Smooth muscle cell (in vitro differentiated cells): ENCODE results near the gene F2RL3. TPM values are rescaled to one million over a fixed set of nuclear protein-coding genes. Genes with fewer than 3 reads are reported as not detected.
"Not testable (repeated sequence)": the region's sequence is repeated elsewhere in the genome, so short reads cannot be mapped to it uniquely, and the experiment has no call there.

Source experiments
- DNase-seq: peaks from one replicate; lab custom pipeline; 2025; ENCODE audit not compliant: unreplicated experiment; lab: John Stamatoyannopoulos, UW
- H2AFZ ChIP-seq: fragments of 200-600 bp; sonication (generic); 2 replicates; pipeline ENCODE4 v1.6.0; 2016; ENCODE audit warnings: antibody characterized with exemption, low read depth, mild to moderate bottlenecking
- H3F3A ChIP-seq: fragments of 200-600 bp; sonication (generic); 2 replicates; pipeline ENCODE4 v1.6.0; 2017; ENCODE audit warnings: antibody characterized with exemption, low read depth
- H3K27ac ChIP-seq: fragments of 200-600 bp; sonication (generic); 2 replicates; pipeline ENCODE4 v1.5.1; 2016; ENCODE audit warnings: low read depth, mild to moderate bottlenecking
- H3K27me3 ChIP-seq: fragments of 200-600 bp; sonication (generic); 2 replicates; pipeline ENCODE4 v1.6.1; 2016; ENCODE audit warnings: low read depth, mild to moderate bottlenecking
- H3K36me3 ChIP-seq: fragments of 200-600 bp; sonication (generic); 2 replicates; pipeline ENCODE4 v1.5.1; 2016; ENCODE audit warnings: low read depth
- H3K4me1 ChIP-seq: fragments of 200-600 bp; sonication (generic); 2 replicates; pipeline ENCODE4 v1.5.1; 2016; ENCODE audit warnings: low read depth
- H3K4me2 ChIP-seq: fragments of 200-600 bp; sonication (generic); 2 replicates; pipeline ENCODE4 v1.6.0; 2016; ENCODE audit warnings: mild to moderate bottlenecking
- H3K4me3 ChIP-seq: fragments of 200-600 bp; sonication (generic); 2 replicates; pipeline ENCODE4 v1.5.1; 2016; ENCODE audit warnings: mild to moderate bottlenecking
- H3K79me2 ChIP-seq: fragments of 200-600 bp; sonication (generic); 2 replicates; pipeline ENCODE4 v1.6.0; 2016; ENCODE audit warnings: low read depth, mild to moderate bottlenecking
- H3K9ac ChIP-seq: fragments of 200-600 bp; sonication (generic); 2 replicates; pipeline ENCODE4 v1.6.0; 2016; ENCODE audit warnings: low read depth
- H3K9me3 ChIP-seq: fragments of 200-600 bp; sonication (generic); replicated peaks from 2 replicates; pipeline ENCODE4 v1.5.1; 2016; ENCODE audit warnings: low read depth
- H4K20me1 ChIP-seq: fragments of 200-600 bp; sonication (generic); 2 replicates; pipeline ENCODE4 v1.6.0; 2016; ENCODE audit warnings: low read depth
- CTCF ChIP-seq: fragments of 200-600 bp; sonication (generic); IDR thresholded peaks from 2 replicates; pipeline ENCODE4 v1.5.1; 2017; ENCODE audit warnings: borderline replicate concordance, mild to moderate bottlenecking, antibody characterized with exemption; ENCODE audit not compliant: insufficient read depth, poor library complexity, severe bottlenecking
- WGBS: methylation state at CpG from one replicate; pipeline ENCODE4 v1.1.7; 2016; ENCODE audit warnings: low lambda C conversion rate; 5-methylcytosine and 5-hydroxymethylcytosine counted together
- polyA plus RNA-seq: library from polyadenylated mRNA; unstranded; fragments of >200 nt; fragmentation: Nextera tagmentation; extraction: Ambion mirVana; gene quantifications from 2 replicates; pipeline ENCODE4 v1.2.1, GENCODE V29; 2016
- total RNA-seq: library from RNA; depleted of rRNA; stranded (reverse); fragments of >200 nt; gene quantifications from 2 replicates; pipeline ENCODE4 v1.2.3, GENCODE V29; 2014

F2RL3 gene
- total and polyA plus RNA-seq, 2 experiments from 2014 or later = 0.04 to 1.2 TPM

DNA sequence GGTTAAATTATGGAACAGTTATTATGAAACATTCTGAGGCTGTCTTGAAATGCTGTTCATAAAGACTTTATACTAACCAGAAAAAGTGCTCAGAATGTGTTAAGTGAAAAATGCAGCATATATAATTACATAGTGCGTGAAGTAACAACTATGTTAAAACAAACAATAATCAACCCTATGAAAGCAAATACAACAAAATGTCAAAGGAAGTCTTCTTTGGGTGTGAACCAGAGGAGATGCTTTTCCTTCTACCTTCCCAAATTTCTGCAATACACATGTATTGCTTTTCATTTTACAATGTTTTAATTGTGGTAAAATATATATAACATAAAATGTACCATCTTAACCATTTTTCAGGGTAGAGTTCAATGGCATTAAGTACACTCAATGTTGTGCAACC lies 45.7 kb downstream of the F2RL3 start:
- H3K36me3 ChIP-seq = no peaks in the 10 kb centered on the region
- no peaks in the 10 kb centered on the region for H4K20me1 ChIP-seq
- H3K4me2 ChIP-seq = no peak overlapping the region
- no peaks in the 10 kb centered on the region for H3F3A ChIP-seq
- no peaks in the 10 kb centered on the region for H3K9me3 ChIP-seq
- H3K79me2 ChIP-seq = no peaks in the 10 kb centered on the region
- 88% methylated on average over 1 of the region's 1 CpG for WGBS
- no peak overlapping the region for H3K4me3 ChIP-seq
- DNase-seq = no peak
- no peak overlapping the region for H3K9ac ChIP-seq
- H3K4me1 ChIP-seq = no peaks in the 10 kb centered on the region
- no peaks in the 10 kb centered on the region for H3K27me3 ChIP-seq
- no peak for TF ChIP-seq CTCF
- no peak overlapping the region for H3K27ac ChIP-seq
- no peak overlapping the region for H2AFZ ChIP-seq

DNA sequence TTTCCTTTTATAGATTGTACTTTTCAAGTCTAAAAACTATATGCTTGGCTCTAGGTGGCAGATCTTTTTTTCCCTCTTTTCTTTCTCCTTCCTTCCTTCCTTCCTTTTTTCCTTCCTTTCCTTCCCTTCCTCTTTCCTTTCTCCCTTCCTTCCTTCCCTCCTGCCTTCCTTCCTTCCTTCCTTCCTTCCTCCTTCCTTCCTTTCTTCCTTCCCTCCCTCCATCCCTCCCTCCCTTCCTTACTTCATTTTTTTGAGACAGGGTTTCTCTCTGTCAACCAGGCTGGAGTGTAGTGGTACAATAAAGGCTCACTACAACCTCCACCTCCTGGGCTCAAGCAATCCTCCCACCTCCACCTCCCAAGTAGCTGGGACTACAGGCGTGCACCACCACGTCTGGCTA lies 48.1 kb downstream of the F2RL3 start:
- no peaks in the 10 kb centered on the region for H3F3A ChIP-seq
- H3K9me3 ChIP-seq = no peaks in the 10 kb centered on the region
- H3K9ac ChIP-seq = no peak overlapping the region
- no peaks in the 10 kb centered on the region for H4K20me1 ChIP-seq
- no peak overlapping the region for H3K4me2 ChIP-seq
- H2AFZ ChIP-seq = no peak overlapping the region
- WGBS = 85% methylated on average over 2 of the region's 2 CpGs
- no peak overlapping the region for H3K27ac ChIP-seq
- H3K36me3 ChIP-seq = no peaks in the 10 kb centered on the region
- no peak for DNase-seq
- H3K79me2 ChIP-seq = no peaks in the 10 kb centered on the region
- no peaks in the 10 kb centered on the region for H3K4me1 ChIP-seq
- H3K27me3 ChIP-seq = no peaks in the 10 kb centered on the region
- H3K4me3 ChIP-seq = no peak overlapping the region
- no peak for TF ChIP-seq CTCF

- not testable (repeated sequence) for H3K4me1 ChIP-seq, H3K27me3 ChIP-seq, H3F3A ChIP-seq, H4K20me1 ChIP-seq, H3K27ac ChIP-seq, H3K9me3 ChIP-seq, H3K4me3 ChIP-seq, H3K4me2 ChIP-seq, H2AFZ ChIP-seq, H3K79me2 ChIP-seq, H3K9ac ChIP-seq, H3K36me3 ChIP-seq, DNase-seq
- 90% methylated on average over 12 of the region's 12 CpGs for WGBS
Observed at GRCh38 chr19:16937796-16938195, 49.0 kb downstream of the F2RL3 start.

DNA sequence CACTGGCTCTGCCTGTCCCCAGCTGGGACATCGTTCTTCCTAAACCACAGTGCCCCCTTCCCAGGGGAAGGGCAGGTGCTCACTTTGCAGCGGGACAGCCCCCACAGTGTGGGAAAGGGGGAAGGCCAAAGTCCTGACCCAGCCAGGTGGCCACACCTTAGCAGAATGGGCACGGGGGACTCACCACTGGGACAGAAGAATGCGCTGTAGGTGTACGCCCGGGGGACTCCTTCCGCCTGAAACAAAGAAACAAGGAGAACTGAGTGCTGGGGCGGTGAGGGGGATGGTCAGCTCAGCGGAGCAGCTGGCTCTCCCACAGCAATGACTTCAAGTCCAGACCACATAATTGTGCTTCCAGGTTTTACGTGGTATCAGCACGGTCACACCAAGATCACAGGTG lies 49.4 kb downstream of the F2RL3 start:
- no peak for TF ChIP-seq CTCF
- DNase-seq = no peak
- Histone ChIP-seq H3K79me2 (no peaks in the 10 kb centered on the region), H3K4me3 (no peak overlapping the region), H3K4me1 (no peaks in the 10 kb centered on the region), H3K36me3 (no peaks in the 10 kb centered on the region), H3K27ac (no peak overlapping the region), H4K20me1 (no peaks in the 10 kb centered on the region), H3K4me2 (no peak overlapping the region), H2AFZ (no peak overlapping the region), H3K9ac (no peak overlapping the region), H3F3A (no peaks in the 10 kb centered on the region), H3K27me3 (no peaks in the 10 kb centered on the region), H3K9me3 (no peaks in the 10 kb centered on the region)
- WGBS = 87% methylated on average over 11 of the region's 11 CpGs

DNA sequence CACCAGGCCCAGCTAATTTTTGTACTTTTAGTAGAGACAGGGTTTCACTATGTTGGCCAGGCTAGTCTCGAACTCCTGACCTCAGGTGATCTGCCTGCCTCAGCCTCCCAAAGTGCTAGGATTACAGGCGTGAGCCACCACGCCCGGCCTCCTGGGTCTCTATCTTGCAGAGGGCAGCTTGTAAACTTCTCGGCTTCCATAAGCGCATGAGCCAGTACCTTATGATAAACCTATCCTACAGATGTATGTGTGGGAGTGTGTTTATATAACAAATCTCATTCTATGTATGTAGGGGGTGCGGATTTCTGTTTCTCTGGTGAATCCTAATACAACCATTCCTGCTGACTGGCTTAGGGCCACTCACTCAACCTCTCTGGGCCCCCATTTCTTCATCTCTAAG lies 51.3 kb downstream of the F2RL3 start:
- not testable (repeated sequence) for H3F3A ChIP-seq, H3K4me1 ChIP-seq, H3K27me3 ChIP-seq, H3K79me2 ChIP-seq, H3K27ac ChIP-seq, H2AFZ ChIP-seq, H3K9ac ChIP-seq, H3K4me2 ChIP-seq, H3K4me3 ChIP-seq, H3K36me3 ChIP-seq, H3K9me3 ChIP-seq, DNase-seq, H4K20me1 ChIP-seq
- 90% methylated on average over 7 of the region's 7 CpGs for WGBS
